Measurements from ENCODE around the gene NUDT4. TPM values are rescaled to one million over a fixed set of nuclear protein-coding genes. Genes with fewer than 3 reads are reported as not detected.

Gene NUDT4
- total RNA-seq (2021), result 38.7 and 51.0 TPM in 2 replicates
- Bru-seq, nascent RNA, result percentile 84 among the genes with signal in this experiment
- percentile 81 among the genes with signal in this experiment for BruChase-seq, experiment 1, labeled RNA remaining after a 2-hour chase
- BruChase-seq, experiment 2, labeled RNA remaining after a 6-hour chase, result percentile 90 among the genes with signal in this experiment
- long read RNA-seq, full-length matches to known transcripts, result 146 of 191 reads
- long read RNA-seq, partial matches to known transcripts, result 1 of 191 reads
- long read RNA-seq, other reads (novel, unspliced or antisense), result 44 of 191 reads

DNA sequence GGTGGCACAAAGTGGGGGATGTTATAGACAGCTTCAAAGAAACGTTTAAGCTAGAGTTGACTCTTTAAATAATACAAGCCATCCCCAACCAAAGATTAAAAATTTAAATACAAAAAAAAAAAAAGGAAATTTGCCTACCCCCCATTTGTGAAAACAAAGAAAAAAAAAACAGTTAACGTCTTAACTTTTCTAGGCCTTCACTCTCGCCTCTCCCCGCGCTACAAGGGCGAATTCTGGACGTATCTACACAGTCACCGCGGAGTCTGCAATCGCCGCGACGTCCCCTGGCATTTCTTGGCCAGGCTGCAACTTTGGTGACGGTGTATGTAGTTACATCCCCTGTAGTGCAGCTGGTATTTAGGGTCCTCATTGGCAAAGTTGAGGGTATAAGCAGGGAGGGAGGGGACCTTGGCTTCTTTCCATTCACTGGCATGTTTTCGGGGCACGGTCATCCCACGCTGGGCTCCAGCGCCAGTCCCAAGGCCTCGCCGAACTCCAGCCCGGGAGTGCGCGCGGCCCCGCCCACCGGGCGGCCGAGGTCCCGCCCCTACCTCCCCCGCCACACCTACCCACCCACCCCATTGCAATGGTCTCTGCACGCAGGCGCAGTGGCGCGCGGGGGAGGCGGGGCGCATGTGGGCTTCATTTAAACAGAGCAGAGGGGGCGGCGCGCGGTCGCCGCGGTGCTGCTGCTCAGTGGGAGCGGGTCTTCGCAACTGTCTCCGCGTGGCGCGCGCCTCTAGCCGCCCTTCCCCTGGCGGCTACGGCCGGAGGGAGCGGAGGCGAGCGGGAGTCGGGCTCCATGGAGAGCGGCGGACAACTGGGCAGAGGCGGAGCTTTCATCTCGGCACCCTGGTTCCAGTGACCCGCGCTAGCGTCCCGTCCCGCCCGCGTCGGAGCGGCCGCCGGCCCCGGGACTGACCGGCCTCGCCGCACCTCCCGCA is at the start of gene NUDT4:
Gene NUDT4 (plus strand): TSS at position 674 of the 944 bp plus-strand sequence. CDS start 398 bp downstream, outside the sequence.
- no peaks in the 10 kb centered on the region for H3K27me3 ChIP-seq (ENCODE audit: insufficient read depth, low read depth)
- H3K9me3 ChIP-seq (ENCODE audit: insufficient read depth, low read depth), result no peaks in the 10 kb centered on the region
- H3K4me2 ChIP-seq, result peak within 1 kb of the TSS; percentile 80
- intact Hi-C loops (cut with micrococcal nuclease; ENCODE audit: unreplicated experiment), result loop anchor here (1.0 to 10.0 kb wide), 4 partner anchors 135 to 448 kb away; partner anchors contain the start of gene EEA1
- CTCF ChIA-PET, result interaction anchor here (0.7 kb wide), 1 partner anchor 259 kb away, joined by 10 read pairs; no protein-coding TSS in a partner anchor
- H3K36me3 ChIP-seq (ENCODE audit: low read depth), result no peaks in the 10 kb centered on the region
- POLR2A ChIA-PET (ENCODE audit: unreplicated experiment), result interaction anchor here (0.6 to 0.7 kb wide), 3 partner anchors 300 to 613 kb away, joined by 3 to 4 read pairs (median 3); partner anchors contain the start of gene CRADD
- DNase-seq, result peak; percentile 75 to 96
- H3K79me2 ChIP-seq (ENCODE audit: low read depth), result peaks cover 61% of the 10 kb centered on the region
- H4K20me1 ChIP-seq (ENCODE audit: insufficient read depth), result peaks cover 28% of the 10 kb centered on the region
- H3K4me3 ChIP-seq, result peak within 1 kb of the TSS; percentile 86
- H3K9me2 ChIP-seq (ENCODE audit: insufficient read depth), result no peaks in the 10 kb centered on the region
- H3K27ac ChIP-seq, result peak within 1 kb of the TSS; percentile 48
- peaks cover 13% of the 10 kb centered on the region for H3F3A ChIP-seq (ENCODE audit: insufficient read depth, low read depth)
- BruUV-seq (replicated peaks), result TSS peak; percentile 52
- TF ChIP-seq, protein P1, sequence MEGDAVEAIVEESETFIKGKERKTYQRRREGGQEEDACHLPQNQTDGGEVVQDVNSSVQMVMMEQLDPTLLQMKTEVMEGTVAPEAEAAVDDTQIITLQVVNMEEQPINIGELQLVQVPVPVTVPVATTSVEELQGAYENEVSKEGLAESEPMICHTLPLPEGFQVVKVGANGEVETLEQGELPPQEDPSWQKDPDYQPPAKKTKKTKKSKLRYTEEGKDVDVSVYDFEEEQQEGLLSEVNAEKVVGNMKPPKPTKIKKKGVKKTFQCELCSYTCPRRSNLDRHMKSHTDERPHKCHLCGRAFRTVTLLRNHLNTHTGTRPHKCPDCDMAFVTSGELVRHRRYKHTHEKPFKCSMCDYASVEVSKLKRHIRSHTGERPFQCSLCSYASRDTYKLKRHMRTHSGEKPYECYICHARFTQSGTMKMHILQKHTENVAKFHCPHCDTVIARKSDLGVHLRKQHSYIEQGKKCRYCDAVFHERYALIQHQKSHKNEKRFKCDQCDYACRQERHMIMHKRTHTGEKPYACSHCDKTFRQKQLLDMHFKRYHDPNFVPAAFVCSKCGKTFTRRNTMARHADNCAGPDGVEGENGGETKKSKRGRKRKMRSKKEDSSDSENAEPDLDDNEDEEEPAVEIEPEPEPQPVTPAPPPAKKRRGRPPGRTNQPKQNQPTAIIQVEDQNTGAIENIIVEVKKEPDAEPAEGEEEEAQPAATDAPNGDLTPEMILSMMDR (conservative IDR thresholded peaks at IDR 0.05), result 0 out of 2 replicates have a peak, but pooled peaks have one; percentile 11
- no peak for TF ChIP-seq EZH2 (IDR thresholded peaks at IDR 0.05; ENCODE audit: low read depth)
- H2AFZ ChIP-seq, result peak within 1 kb of the TSS; percentile 97
- H3K4me1 ChIP-seq (replicated peaks; ENCODE audit: insufficient read depth), result peaks cover 33% of the 10 kb centered on the region

DNA sequence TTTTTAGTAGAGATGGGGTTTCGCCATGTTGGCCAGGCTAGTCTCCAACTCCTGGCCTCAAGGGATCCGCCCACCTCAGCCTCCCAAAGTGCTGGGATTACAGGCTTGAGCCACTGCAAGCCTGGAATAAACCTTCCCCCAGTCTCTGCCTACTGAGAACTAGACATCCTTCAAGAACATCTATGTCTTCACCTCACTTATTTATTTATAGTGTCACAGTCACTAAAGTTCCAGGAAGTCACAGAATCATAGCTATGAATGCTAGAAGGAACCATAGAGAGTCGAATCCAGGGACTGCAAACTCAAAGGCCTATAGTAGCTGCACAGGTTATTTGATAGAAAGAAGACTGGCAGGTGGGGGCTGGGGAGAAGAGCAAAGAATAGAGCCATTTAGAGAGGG is 44.7 kb upstream of the NUDT4 start:
- CTCF ChIA-PET, result no interaction called here
- TF ChIP-seq, protein P1 (conservative IDR thresholded peaks at IDR 0.05), result no peak
- no peak for TF ChIP-seq EZH2 (IDR thresholded peaks at IDR 0.05; ENCODE audit: low read depth)
- BruUV-seq (replicated peaks), result no TSS peak

DNA sequence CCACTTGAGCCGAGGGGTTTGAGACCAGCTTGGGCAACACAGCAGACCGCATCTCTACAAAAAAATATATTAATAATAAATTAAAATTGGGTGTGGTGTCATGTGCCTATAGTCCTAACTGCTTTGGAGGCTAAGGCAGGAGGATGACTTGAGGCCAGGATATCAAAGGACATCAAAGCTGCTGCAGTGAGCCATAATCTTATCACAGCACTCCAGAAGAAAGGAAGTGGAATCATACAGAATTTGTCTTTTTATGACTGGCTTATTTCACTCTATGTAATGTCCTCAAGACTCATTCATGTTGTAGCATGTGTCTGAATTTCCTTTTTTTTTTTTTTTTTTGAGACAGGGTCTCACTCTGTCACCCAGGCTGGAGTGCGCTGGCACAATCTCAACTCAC is 43.9 kb upstream of the NUDT4 start:
- ChIA-PET POLR2A (ENCODE audit: unreplicated experiment) (no interaction called here), CTCF (no interaction called here)
- H2AFZ ChIP-seq, result no peak overlapping the region
- H3K79me2 ChIP-seq (ENCODE audit: low read depth), result no peaks in the 10 kb centered on the region
- H3K36me3 ChIP-seq (ENCODE audit: low read depth), result no peaks in the 10 kb centered on the region
- no peaks in the 10 kb centered on the region; the same call in 1 of the 2 replicates for H3K9me2 ChIP-seq (ENCODE audit: insufficient read depth)
- H3K4me1 ChIP-seq (replicated peaks; ENCODE audit: insufficient read depth), result no peaks in the 10 kb centered on the region
- H3K27ac ChIP-seq, result no peak overlapping the region
- no peaks in the 10 kb centered on the region for H4K20me1 ChIP-seq (ENCODE audit: insufficient read depth)
- H3K4me3 ChIP-seq, result no peak overlapping the region
- H3K9me3 ChIP-seq (ENCODE audit: insufficient read depth, low read depth), result no peaks in the 10 kb centered on the region
- H3K4me2 ChIP-seq, result no peak overlapping the region
- no peak for DNase-seq
- BruUV-seq (replicated peaks), result no TSS peak
- intact Hi-C loops (cut with micrococcal nuclease; ENCODE audit: unreplicated experiment), result no loop called here
- TF ChIP-seq, protein P1 (conservative IDR thresholded peaks at IDR 0.05), result no peak
- no peak for TF ChIP-seq EZH2 (IDR thresholded peaks at IDR 0.05; ENCODE audit: low read depth)
- H3F3A ChIP-seq (ENCODE audit: insufficient read depth, low read depth), result no peaks in the 10 kb centered on the region
- H3K27me3 ChIP-seq (ENCODE audit: insufficient read depth, low read depth), result no peaks in the 10 kb centered on the region

More for the DNA sequence above, 44.7 kb upstream of the NUDT4 start:
- Histone ChIP-seq H3K36me3 (ENCODE audit: low read depth) (no peaks in the 10 kb centered on the region), H2AFZ (no peak overlapping the region), H3K9me3 (ENCODE audit: insufficient read depth, low read depth) (no peaks in the 10 kb centered on the region), H3K4me3 (no peak overlapping the region), H3K9me2 (ENCODE audit: insufficient read depth) (no peaks in the 10 kb centered on the region; the same call in 1 of the 2 replicates), H3K79me2 (ENCODE audit: low read depth) (no peaks in the 10 kb centered on the region), H3K27me3 (ENCODE audit: insufficient read depth, low read depth) (no peaks in the 10 kb centered on the region), H3F3A (ENCODE audit: insufficient read depth, low read depth) (no peaks in the 10 kb centered on the region), H4K20me1 (ENCODE audit: insufficient read depth) (no peaks in the 10 kb centered on the region), H3K4me1 (replicated peaks; ENCODE audit: insufficient read depth) (no peaks in the 10 kb centered on the region), H3K4me2 (no peak overlapping the region), H3K27ac (no peak overlapping the region)
- intact Hi-C loops (cut with micrococcal nuclease; ENCODE audit: unreplicated experiment), result no loop called here
- POLR2A ChIA-PET (ENCODE audit: unreplicated experiment), result no interaction called here
- no peak for DNase-seq

All from PC-9 (cell line).